ENCODE results near the gene DSTYK. TPM values are rescaled to one million over a fixed set of nuclear protein-coding genes. Genes with fewer than 3 reads are reported as not detected.

DSTYK gene
- total RNA-seq, 1 donor from 2014 or later = 8.1 TPM

DNA sequence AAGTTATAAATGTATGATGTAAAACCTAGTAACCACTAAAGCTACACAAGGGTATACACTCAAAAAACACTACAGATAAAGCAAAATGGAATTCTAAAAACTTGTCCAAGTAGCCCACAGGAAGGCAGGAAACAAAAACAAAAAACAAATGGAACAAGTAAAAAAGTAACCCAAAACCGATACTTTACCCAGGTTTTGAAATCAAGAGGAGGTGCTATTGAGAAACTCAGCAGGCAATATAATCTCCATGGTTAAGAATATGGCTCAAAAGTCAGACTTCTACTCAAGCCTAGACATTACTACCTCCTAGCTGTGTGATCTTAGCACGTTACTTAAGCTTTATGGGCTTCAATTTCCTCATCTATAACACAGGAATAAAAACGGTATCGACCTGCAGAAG is 103.0 kb downstream of the DSTYK start:
- H3K27ac ChIP-seq = no peak overlapping the region
- H3K27me3 ChIP-seq = no peaks in the 10 kb centered on the region
- TF ChIP-seq, protein P1, sequence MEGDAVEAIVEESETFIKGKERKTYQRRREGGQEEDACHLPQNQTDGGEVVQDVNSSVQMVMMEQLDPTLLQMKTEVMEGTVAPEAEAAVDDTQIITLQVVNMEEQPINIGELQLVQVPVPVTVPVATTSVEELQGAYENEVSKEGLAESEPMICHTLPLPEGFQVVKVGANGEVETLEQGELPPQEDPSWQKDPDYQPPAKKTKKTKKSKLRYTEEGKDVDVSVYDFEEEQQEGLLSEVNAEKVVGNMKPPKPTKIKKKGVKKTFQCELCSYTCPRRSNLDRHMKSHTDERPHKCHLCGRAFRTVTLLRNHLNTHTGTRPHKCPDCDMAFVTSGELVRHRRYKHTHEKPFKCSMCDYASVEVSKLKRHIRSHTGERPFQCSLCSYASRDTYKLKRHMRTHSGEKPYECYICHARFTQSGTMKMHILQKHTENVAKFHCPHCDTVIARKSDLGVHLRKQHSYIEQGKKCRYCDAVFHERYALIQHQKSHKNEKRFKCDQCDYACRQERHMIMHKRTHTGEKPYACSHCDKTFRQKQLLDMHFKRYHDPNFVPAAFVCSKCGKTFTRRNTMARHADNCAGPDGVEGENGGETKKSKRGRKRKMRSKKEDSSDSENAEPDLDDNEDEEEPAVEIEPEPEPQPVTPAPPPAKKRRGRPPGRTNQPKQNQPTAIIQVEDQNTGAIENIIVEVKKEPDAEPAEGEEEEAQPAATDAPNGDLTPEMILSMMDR (IDR thresholded peaks at IDR 0.05) = no peak
- H3K36me3 ChIP-seq = peaks cover 52% of the 10 kb centered on the region in 2 donors
- intact Hi-C loops (cut with DNase I) = no loop called here
- H3K4me3 ChIP-seq = no peak overlapping the region
- DNase-seq (ENCODE audit: low spot score in 2 of 2) = no peak
- H3K9me3 ChIP-seq = no peaks in the 10 kb centered on the region
- no peaks in the 10 kb centered on the region for H3K4me1 ChIP-seq

DNA sequence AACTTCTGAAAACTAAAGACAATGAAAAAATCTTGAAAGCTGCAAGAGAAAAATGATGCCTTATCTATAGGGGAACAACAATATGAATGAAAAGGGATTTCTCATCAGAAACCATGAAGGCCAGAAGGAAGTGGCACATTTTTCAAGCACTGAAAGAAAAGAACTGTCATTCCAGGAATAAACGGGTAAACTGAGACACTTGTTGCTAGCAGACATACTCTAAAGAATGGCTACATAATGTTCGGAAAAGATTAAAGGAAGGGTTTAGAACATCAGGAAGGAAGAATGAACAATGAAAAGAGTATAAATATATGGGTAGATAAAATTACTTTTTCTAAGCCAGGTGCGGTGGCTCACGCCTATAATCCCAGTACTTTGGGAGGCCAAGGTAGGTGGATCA is 104.2 kb downstream of the DSTYK start:
- intact Hi-C loops (cut with DNase I) = no loop called here

DNA sequence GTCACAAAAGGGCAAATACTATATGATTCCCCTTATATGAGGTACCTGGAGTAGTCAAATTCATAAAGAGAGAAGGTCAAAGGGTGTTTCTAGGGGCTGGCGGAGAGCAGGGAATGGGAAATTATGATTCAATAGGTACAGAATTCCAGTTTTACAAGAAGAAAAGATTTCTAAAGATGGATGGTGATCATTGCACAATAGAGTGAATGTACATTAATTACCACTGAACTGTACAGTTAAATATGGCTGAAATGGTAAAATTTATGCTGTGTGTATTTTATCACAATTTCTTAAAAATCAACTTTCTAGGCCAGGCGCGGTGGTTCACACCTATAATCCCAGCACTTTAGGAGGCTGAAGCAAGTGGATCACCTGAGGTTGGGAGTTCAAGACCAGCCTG is 109.1 kb downstream of the DSTYK start:
- Histone ChIP-seq H3K9me3 (no peaks in the 10 kb centered on the region), H3K36me3 (peaks cover 86 to 91% of the 10 kb centered on the region in 2 donors), H3K27ac (no peak overlapping the region), H3K27me3 (no peaks in the 10 kb centered on the region), H3K4me3 (no peak overlapping the region), H3K4me1 (no peaks in the 10 kb centered on the region)
- intact Hi-C loops (cut with DNase I) = no loop called here
- DNase-seq (ENCODE audit: low spot score in 2 of 2) = no peak
- TF ChIP-seq, protein P1 (IDR thresholded peaks at IDR 0.05) = no peak

More for the DNA sequence above, 104.2 kb downstream of the DSTYK start:
- peaks cover 55 to 58% of the 10 kb centered on the region in 2 donors for H3K36me3 ChIP-seq
- TF ChIP-seq, protein P1 (IDR thresholded peaks at IDR 0.05) = no peak
- H3K9me3 ChIP-seq = no peaks in the 10 kb centered on the region
- no peak for DNase-seq (ENCODE audit: low spot score in 2 of 2)
- H3K4me3 ChIP-seq = no peak overlapping the region
- no peak overlapping the region for H3K27ac ChIP-seq
- no peaks in the 10 kb centered on the region for H3K4me1 ChIP-seq
- H3K27me3 ChIP-seq = no peaks in the 10 kb centered on the region

DNA sequence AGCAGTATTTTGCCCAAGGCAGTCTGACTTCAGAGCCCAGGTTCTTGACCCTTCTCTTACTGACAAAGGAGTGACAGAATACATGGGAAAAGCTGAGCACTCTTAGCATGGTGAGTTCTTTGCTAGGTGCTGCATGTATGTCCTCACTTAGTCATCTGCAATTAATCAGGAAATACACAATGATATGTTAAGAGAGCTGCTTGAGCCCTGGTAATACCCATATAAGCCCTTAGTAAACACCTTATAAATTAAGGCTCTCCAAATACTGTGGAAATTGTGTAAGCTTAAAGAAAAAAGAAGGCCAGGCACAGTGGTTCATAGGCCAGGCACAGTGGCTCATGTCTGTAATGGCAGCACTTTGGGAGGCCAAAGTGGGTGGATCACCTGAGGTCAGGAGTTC is 113.3 kb downstream of the DSTYK start:
- Histone ChIP-seq H3K27ac (no peak overlapping the region), H3K4me1 (no peaks in the 10 kb centered on the region), H3K4me3 (no peak overlapping the region), H3K9me3 (no peaks in the 10 kb centered on the region), H3K27me3 (no peaks in the 10 kb centered on the region), H3K36me3 (peaks cover 90 to 98% of the 10 kb centered on the region in 2 donors)
- no peak for DNase-seq (ENCODE audit: low spot score in 2 of 2)
- TF ChIP-seq, protein P1 (IDR thresholded peaks at IDR 0.05) = no peak
- intact Hi-C loops (cut with DNase I) = no loop called here

DNA sequence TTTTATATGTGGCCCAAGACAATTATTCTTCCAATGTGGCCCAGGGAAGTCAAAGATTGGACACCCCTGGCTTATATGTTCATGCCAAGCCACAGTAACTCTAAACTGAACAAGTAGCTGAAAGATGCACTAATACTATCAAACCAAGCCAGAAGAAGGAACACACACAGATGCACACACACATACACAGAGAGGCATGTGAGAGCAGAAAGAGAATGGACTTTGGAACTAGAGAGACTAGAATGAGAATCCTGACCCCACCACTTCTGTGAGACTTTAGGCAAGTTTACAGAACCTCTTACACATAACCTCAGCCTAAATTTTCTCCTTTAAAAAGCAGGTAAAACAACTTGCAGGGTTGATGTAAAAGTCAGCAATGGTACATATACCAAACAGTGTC is 116.1 kb downstream of the DSTYK start:
- Histone ChIP-seq H3K27ac (no peak overlapping the region), H3K4me1 (no peaks in the 10 kb centered on the region), H3K27me3 (no peaks in the 10 kb centered on the region), H3K4me3 (no peak overlapping the region), H3K9me3 (no peaks in the 10 kb centered on the region), H3K36me3 (peaks cover 86 to 93% of the 10 kb centered on the region in 2 donors)
- TF ChIP-seq, protein P1 (IDR thresholded peaks at IDR 0.05) = no peak
- no peak for DNase-seq (ENCODE audit: low spot score in 2 of 2)
- intact Hi-C loops (cut with DNase I) = no loop called here

Other genes starting within 250 kb of the DSTYK start
- 0.32 TPM for gene CNTN2, start 168.5 kb downstream of the DSTYK start, total RNA-seq
- gene TMEM81, start 127.2 kb downstream of the DSTYK start, total RNA-seq = not detected
- gene RBBP5, start 89.7 kb downstream of the DSTYK start, total RNA-seq = 7.2 TPM
- gene TMCC2, start 16.2 kb upstream of the DSTYK start, total RNA-seq = 5.2 TPM
- 0.85 TPM for gene NUAK2, start 110.0 kb upstream of the DSTYK start, total RNA-seq
- not detected for gene KLHDC8A, start 145.2 kb upstream of the DSTYK start, total RNA-seq
- gene LEMD1, start 210.4 kb upstream of the DSTYK start, total RNA-seq = not detected
- gene BLACAT1, start 244.3 kb upstream of the DSTYK start, total RNA-seq = not detected